Heart right ventricle (tissue), 16 donors: Measurements from ENCODE around the gene PPP1CA. TPM values are rescaled to one million over a fixed set of nuclear protein-coding genes. Genes with fewer than 3 reads are reported as not detected.
A peak's percentile ranks its signal among the peaks of the same experiment; 100 is the strongest.

ENCODE experiments used
- ATAC-seq, 8 donors: fragments of 200-7000 bp; cut with Tn5 transposase; one replicate each; pipeline ENCODE4 v1.9.1; 2020; ENCODE audit warnings: mild to moderate bottlenecking in 8 of 8, moderate library complexity in 8 of 8, moderate number of reproducible peaks in 1 of 8
- DNase-seq, 2 donors: peaks; one replicate each; pipeline ENCODE4 v3.0.0-alpha.2; 2020
- H3K27ac ChIP-seq, 10 donors: fragments of 200-600 bp; sonication (generic) in 2 of 10; one replicate each; pipeline versions ENCODE4 v1.5.0 to v1.8.0; 2020 to 2022; ENCODE audit warnings: mild to moderate bottlenecking in 3 of 10
- H3K27me3 ChIP-seq, 7 donors: fragments of 200-600 bp; one replicate each; pipeline ENCODE4 v1.8.0; 2021 to 2022; ENCODE audit warnings: mild to moderate bottlenecking in 2 of 7
- H3K36me3 ChIP-seq, 9 donors: fragments of 200-600 bp; sonication (generic) in 1 of 9; one replicate each; pipeline versions ENCODE4 v1.5.0 to v1.8.0; 2020 to 2022; ENCODE audit warnings: mild to moderate bottlenecking in 2 of 9
- H3K4me1 ChIP-seq, 9 donors: fragments of 200-600 bp; sonication (generic) in 1 of 9; one replicate each; pipeline versions ENCODE4 v1.5.0 to v1.8.0; 2020 to 2022; ENCODE audit warnings: mild to moderate bottlenecking in 4 of 9
- H3K4me3 ChIP-seq, 10 donors: fragments of 200-600 bp; sonication (generic) in 2 of 10; one replicate each; pipeline versions ENCODE4 v1.5.0 to v1.8.0; 2020 to 2022; ENCODE audit warnings: mild to moderate bottlenecking in 7 of 10, moderate library complexity in 2 of 10
- H3K9me3 ChIP-seq, 11 donors: fragments of 200-600 bp in 10 of 11; sonication (generic) in 2 of 11; one replicate each; pipeline versions ENCODE4 v1.5.0 to v1.8.0; 2013 to 2022; ENCODE audit warnings: mild to moderate bottlenecking in 2 of 11, control low read depth in 1 of 11, moderate library complexity in 1 of 11
- CTCF ChIP-seq, 9 donors: fragments of 200-600 bp; sonication (generic) in 2 of 9; IDR thresholded peaks; one replicate each; pipeline versions ENCODE4 v1.5.0 to v1.8.0; 2021 to 2022; ENCODE audit warnings: antibody characterized with exemption in 9 of 9, mild to moderate bottlenecking in 5 of 9, moderate library complexity in 1 of 9
- WGBS, 2 donors: extraction: QIAGEN DNeasy Blood & Tissue Kit; methylation state at CpG; one replicate each; pipeline ENCODE4 v1.1.7; 2013; ENCODE audit warnings: inconsistent platforms in 1 of 2; 5-methylcytosine and 5-hydroxymethylcytosine counted together
- intact Hi-C, 10 donors: fragments of 100-400 bp; cut with DNase I; formaldehyde crosslinking; loops; one replicate each; pipeline versions ENCODE4 v1.11.1 to v1.14.2; 2022
- polyA plus RNA-seq, 2 donors: library from polyadenylated mRNA; stranded (reverse); fragments of 200-250 nt; gene quantifications; one replicate each; pipeline ENCODE4 v1.2.3, GENCODE V29; 2013
- total RNA-seq, 10 donors: library from RNA; stranded (reverse); fragmentation: NEBNext Ultra II Directional in 3 of 10; extraction: Animal tissue kit (Norgen Biotek cat#: 25700) in 3 of 10; gene quantifications; one replicate each; pipeline versions ENCODE4 v1.2.1 to v1.2.4, GENCODE V29; 2021 to 2023
- donor health status: Arrhythmogenic right ventricular cardiomyopathy.
- donor health status: ischemic (EF 13 %, LVEDD 7.1; RV severe dilation, severe dysfunction).
- donor health status: healthy with polysubstance abuse.
- donor health status: DM: no; HTN: yes; CAD: no.
- donor health status: DM: no; HTN: no; CAD: no.
- donor health status: ischemic (EF 25% LVEDD 6.9; RV normal size, moderate dysfunction).
- donor health status: ischemic (EF 25% LVEDD 5.7; RV mildly dilated, moderate dysfunction).
- donor health status: healthy.
- donor health status: DM: yes; HTN: yes; CAD: no.
- donor health status: Ischemic cardiomyopathy.
- donor health status: ischemic (EF 35%, LVEDD 5.7; RV mildly dilated, moderate dysfunction).
- donor health status: nonischemic (EF 11% LVEDD 7.7; RV severe dilation, severe dysfunction).
- donor health status: DM: yes; HTN: yes; CAD: no.
- donor health status: PGD.
- donor health status: ischemic (EF 29% LVEDD 5.4; RV normal size, mild dysfunction).
- donor health status: nonischemic (EF 23%, LVEDD 6.1; RV moderate dilation, normal function).

Gene PPP1CA
- total and polyA plus RNA-seq, 12 donors = 80.2 to 186 (median 103) TPM

GRCh38 chr11:67437082-67437808, 35.6 kb upstream of the PPP1CA start, which contains the start of gene PTPRCAP:
PTPRCAP (minus strand) TSS chr11:67437682; CDS start chr11:67437619, 63 bp downstream.
- Histone ChIP-seq H3K36me3 (peaks cover 0 to 92% (median 32%) of the 10 kb centered on the region in 9 donors), H3K4me3 (peak within 1 kb of the TSS in 3 of 10 donors; percentile 3 to 59 (median 8)), H3K27me3 (no peaks in the 10 kb centered on the region), H3K4me1 (peaks cover 11 to 52% (median 32%) of the 10 kb centered on the region in 9 donors), H3K9me3 (no peaks in the 10 kb centered on the region), H3K27ac (peak within 1 kb of the TSS in 4 of 10 donors; percentile 41 to 93 (median 52))
- intact Hi-C loops = no loop called here
- ATAC-seq (peak in 3 of 8 donors; percentile 10 to 23 (median 11)), DNase-seq (no peak)
- TF ChIP-seq CTCF (IDR thresholded peaks at IDR 0.05) = no peak
- WGBS, 2 donors = 55 to 70% methylated on average over 26 of the region's 26 CpGs

- DNase-seq = no peak
- intact Hi-C loops = no loop called here
- peaks cover 0 to 92% (median 30%) of the 10 kb centered on the region in 9 donors for H3K36me3 ChIP-seq
- no peak for TF ChIP-seq CTCF (IDR thresholded peaks at IDR 0.05)
- no peak for ATAC-seq
- peak overlapping the region in 4 of 10 donors; percentile 47 to 93 (median 54) for H3K27ac ChIP-seq
- peaks cover 4 to 47% (median 28%) of the 10 kb centered on the region in 9 donors for H3K4me1 ChIP-seq
- WGBS, 2 donors = 56 to 57% methylated on average over 6 of the region's 6 CpGs
- H3K4me3 ChIP-seq = peak overlapping the region in 2 of 10 donors; percentile 3 to 59
- H3K9me3 ChIP-seq = no peaks in the 10 kb centered on the region
- no peaks in the 10 kb centered on the region for H3K27me3 ChIP-seq
Measured at GRCh38 chr11:67436459-67437081, 34.9 kb upstream of the PPP1CA start.

- Histone ChIP-seq H3K4me3 (peak overlapping the region in 2 of 10 donors; percentile 3 to 59), H3K4me1 (peaks cover 1 to 44% (median 24%) of the 10 kb centered on the region in 9 donors)
- 85 to 91% methylated on average over 38 of the region's 38 CpGs for WGBS, 2 donors
Measured at GRCh38 chr11:67435727-67436458, 34.2 kb upstream of the PPP1CA start.

More at GRCh38 chr11:67435727-67436458, 34.2 kb upstream of the PPP1CA start:
- no peak for DNase-seq
- ATAC-seq = no peak
- H3K9me3 ChIP-seq = no peaks in the 10 kb centered on the region
- intact Hi-C loops = no loop called here
- peak overlapping the region in 6 of 10 donors; percentile 4 to 93 (median 51) for H3K27ac ChIP-seq
- H3K36me3 ChIP-seq = peaks cover 0 to 92% (median 28%) of the 10 kb centered on the region in 9 donors
- no peak for TF ChIP-seq CTCF (IDR thresholded peaks at IDR 0.05)
- H3K27me3 ChIP-seq = no peaks in the 10 kb centered on the region
